Measurements from ENCODE around the gene TMEM161A.

DNA sequence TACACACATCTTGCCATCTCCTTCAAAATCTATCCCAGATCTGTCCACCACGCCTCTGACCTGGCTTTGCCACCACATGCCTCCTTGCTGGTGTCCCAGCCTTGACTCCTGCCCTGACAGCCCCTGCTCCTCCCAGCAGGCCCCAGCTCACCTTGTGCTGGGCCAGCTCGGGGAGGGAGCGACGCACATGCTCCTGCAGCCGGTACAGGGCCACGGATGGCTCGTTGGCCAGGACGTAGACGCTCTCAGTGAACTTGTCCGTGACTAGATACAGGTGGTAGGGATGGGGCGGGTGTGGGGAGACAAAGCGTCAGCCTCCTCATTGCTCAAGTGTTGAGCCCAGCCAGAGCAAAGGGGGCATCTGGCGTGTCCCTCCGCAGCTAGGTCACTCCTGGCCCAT lies 48.5 kb upstream of the TMEM161A start:
- TF ChIP-seq, protein P1, sequence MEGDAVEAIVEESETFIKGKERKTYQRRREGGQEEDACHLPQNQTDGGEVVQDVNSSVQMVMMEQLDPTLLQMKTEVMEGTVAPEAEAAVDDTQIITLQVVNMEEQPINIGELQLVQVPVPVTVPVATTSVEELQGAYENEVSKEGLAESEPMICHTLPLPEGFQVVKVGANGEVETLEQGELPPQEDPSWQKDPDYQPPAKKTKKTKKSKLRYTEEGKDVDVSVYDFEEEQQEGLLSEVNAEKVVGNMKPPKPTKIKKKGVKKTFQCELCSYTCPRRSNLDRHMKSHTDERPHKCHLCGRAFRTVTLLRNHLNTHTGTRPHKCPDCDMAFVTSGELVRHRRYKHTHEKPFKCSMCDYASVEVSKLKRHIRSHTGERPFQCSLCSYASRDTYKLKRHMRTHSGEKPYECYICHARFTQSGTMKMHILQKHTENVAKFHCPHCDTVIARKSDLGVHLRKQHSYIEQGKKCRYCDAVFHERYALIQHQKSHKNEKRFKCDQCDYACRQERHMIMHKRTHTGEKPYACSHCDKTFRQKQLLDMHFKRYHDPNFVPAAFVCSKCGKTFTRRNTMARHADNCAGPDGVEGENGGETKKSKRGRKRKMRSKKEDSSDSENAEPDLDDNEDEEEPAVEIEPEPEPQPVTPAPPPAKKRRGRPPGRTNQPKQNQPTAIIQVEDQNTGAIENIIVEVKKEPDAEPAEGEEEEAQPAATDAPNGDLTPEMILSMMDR (IDR thresholded peaks at IDR 0.05): no peak
- no peak for TF ChIP-seq EP300 (IDR thresholded peaks at IDR 0.05)
